Stimulated activated CD8-positive, alpha-beta memory T cell treated with anti-CD3 and anti-CD28 coated beads, Interleukin-12 subunit alpha, Interleukin-12 subunit beta, amount 100 ng/mL, for 24 hours (primary cell): Measurements from ENCODE around the gene EIF5A2.
A peak's percentile ranks its signal among the peaks of the same experiment; 100 is the strongest.
"Not testable (repeated sequence)": the region's sequence is repeated elsewhere in the genome, so short reads cannot be mapped to it uniquely, and the experiment has no call there.

Source experiments
- DNase-seq: peaks from one replicate; pipeline ENCODE4 v3.0.0-alpha.2; 2020; ENCODE audit errors: extremely low read depth

The EIF5A2 gene

DNA sequence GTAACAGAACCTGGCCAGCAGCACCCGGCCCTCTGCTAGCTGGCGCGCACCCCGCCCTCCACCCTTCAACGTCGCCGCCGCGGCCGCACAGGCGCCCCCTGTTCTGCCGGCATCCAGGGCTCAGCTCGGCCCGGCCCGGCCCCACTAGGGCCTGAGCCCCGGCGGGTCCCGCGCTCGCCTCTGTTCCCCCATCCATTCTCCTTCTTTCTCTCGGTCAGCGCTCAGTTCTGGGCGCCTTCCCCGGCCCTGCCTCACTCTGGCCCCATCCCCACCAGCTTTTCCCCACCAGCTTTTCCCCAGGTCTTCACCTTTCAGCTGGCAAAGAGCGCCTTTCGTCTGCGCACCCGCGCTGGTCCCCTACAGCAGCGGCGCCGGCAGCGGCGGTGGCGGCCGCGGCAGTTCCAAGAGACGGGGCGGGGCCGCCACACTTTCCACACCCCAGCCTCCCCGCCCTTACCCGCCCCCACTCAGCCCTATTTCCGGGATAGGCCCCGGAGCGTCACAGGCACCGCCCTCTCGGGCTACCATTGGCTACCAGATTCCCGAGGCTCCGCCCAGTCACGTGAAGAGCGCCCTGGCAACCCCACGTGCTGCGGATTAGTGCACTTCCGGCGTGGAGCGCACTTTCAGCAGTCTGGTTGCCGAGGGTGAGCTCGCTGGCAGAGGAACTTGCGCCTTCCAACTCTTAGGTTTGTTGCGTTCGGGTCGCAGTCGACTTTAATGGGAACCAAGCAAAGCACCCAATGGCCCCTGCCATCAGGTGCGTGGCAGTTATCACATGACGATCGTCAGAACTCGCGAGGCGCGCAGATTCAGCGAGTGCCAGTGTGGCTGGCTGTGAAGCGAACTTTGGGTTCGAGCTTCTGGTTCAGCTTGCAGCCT is at the start of gene EIF5A2:
TSS of gene EIF5A2 (minus strand) at position 403 of the 882 bp plus-strand sequence. CDS start 831 bp downstream, outside the sequence.
- DNase-seq = peak; percentile 91

DNA sequence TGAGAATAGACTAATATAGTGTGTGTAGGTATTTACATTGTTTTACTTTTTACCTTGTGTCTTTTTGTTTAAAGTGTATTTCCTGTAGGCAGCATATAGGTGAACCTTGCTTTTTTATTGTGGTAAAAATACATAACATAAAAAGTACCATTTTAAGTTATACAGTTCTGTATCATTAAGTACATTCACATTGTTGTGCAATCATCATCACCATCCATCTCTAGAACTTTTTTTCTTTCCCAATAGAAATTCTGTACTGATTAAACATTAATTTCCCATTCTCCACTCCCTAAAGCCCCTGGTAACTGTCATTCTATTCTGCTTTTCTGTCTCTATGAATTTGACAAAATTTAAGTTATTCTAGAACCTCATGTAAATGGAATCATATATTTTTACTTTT is 48.2 kb upstream of the EIF5A2 start:
- no peak for DNase-seq

DNA sequence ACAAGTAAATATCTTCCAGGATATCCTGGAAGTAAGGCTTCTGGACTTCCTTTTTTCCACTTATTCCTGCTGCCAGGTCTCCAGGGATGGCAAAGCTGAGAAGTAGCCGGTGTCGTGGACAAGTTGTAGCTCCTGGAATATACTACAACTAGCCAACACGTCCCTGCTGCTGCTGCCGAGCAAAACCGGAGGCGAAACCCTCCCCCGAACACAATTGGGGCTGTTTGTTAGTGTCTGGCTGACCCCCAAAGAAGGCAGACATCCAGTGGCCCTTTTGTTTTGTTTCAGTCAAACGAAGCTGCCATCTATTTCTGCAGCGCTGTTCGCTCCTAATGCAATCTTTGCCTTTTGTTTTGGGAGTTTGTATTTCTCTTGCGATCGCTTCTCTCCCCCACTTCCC is 45.3 kb upstream of the EIF5A2 start:
- DNase-seq = no peak

DNA sequence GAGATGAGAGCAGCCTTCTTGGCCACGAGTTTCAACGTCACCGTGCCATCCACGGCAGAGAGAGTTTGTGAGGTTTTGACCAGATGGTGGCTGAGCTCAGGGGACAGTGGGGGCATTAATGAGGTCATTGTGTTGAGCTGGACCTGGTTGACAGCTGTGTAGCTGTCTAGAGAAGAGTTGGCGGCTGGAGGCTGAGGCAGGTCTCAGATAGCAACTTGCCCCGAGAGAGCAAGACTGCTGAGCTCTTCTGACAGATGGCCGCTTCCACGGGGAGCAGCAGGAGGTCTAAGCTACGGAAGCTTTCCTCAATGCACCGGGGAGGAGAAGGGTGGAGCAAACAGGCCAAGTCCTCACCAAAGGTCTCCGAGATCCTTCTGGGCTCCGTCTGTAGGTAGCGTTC is 44.8 kb upstream of the EIF5A2 start:
- DNase-seq = no peak

DNA sequence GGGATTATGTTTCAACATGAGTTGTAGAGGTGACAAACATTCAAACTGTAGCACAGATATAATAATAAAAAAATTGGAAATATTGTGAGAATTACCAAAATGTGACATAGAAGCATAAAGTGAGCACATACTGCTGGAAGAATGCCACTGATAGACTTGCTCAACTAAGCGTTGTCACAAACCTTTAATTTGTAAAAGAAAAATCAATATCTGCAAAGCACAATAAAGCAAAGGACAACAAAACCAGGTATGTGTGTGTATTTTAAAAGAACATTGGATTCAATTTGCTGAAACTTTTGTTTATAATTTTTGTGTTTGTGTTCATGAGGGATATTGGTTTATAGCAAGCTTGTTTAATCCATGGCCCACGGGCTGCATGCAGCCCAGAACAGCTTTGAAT is 40.8 kb upstream of the EIF5A2 start:
- no peak for DNase-seq

DNA sequence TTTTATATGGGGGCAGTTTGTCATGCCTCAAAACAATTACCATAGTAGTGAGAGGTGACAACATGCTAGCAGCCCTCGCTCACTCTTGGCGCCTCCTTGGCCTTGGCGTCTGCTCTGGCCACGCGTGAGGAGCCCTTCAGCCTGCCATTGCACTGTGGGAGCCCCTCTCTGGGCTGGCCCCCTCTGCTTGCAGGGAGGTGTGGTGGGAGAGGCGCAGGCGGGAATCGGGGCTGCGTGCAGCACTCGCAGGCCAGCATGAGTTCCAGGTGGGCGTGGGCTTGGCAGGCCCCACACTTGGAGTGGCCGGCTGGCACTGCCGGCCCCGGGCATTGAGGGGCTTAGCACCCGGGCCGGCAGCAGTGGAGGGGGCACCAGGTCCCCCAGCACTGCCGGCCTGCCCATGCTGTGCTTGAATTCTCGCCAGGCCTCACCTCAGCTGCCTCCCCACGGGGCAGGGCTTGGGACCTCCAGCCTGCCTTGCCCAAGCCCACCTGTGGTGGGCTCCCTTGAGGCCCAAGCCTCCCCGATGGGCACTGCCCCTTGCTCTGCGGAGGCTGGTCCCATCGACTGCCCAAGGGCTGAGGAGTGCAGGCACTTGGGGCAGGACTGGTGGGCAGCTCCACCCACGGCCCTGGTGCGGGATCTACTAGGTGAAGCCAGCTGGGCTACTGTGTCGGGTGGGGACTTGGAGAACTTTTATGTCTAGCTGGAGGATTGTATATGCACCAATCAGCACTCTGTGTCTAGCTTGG is 38.8 kb upstream of the EIF5A2 start:
- no peak for DNase-seq

DNA sequence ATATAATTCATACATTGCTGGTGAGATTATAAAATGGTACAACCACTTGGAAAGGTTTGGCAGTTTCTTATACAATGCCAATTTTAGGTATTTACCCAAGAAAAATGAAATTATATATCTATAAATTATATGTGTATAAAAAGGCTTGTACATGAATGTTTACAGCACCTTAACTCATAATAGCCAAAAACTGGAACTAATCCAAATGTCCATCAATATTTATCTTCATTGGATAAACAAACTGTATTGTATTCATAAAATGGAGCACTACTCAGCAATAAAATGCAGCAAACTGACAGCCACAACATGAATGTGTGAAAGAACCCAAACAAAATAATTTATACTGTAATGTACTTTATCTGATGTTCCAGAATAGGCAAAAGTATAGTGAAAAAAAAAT is 33.6 kb upstream of the EIF5A2 start:
- DNase-seq = no peak

DNA sequence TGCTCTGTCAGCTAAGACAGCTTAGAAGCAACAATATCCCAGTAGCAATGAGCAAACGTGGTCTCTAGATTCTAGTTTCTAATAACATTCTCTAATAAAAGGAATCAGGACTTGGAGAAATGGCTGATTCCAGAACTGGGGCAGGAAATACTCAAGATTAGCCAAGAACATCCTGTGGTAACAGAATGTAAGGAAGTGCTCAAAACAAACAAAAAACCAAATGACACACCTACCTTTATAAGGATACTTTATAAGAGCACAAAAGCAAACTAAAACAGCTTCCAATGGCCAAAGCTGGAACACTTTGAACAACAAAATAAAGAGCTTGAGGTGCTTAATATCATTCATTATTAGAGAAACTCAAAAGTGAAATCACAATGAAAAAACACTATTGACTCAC is 33.1 kb upstream of the EIF5A2 start:
- no peak for DNase-seq

DNA sequence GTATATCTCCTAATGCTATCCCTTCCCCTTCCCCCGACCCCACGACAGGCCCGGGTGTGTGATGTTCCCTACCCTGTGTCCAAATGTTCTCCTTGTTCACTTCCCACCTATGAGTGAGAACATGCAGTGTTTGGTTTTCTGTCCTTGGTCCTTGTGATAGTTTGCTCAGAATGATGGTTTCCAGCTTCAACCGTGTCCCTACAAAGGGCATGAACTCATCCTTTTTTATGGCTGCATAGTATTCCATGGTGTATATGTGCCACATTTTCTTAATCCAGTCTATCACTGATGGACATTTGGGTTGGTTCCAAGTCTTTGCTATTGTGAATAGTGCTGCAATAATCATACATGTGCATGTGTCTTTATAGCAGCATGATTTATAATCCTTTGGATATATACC is 24.6 kb upstream of the EIF5A2 start:
- not testable (repeated sequence) for DNase-seq

DNA sequence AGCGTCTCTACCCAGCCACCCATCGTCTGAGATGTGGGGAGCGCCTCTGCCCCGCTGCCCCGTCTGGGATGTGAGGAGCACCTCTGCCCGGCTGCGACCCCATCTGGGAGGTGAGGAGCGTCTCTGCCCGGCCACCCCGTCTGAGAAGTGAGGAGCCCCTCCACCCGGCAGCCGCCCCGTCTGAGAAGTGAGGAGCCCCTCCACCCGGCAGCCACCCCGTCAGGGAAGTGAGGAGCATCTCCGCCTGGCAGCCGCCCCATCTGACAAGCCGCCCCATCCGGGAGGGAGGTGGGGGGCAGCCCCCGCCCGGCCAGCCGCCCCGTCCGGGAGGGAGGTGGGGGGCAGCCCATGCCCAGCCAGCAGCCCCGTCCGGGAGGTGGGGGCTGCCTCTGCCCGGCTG is 15.1 kb upstream of the EIF5A2 start:
- DNase-seq = not testable (repeated sequence)

DNA sequence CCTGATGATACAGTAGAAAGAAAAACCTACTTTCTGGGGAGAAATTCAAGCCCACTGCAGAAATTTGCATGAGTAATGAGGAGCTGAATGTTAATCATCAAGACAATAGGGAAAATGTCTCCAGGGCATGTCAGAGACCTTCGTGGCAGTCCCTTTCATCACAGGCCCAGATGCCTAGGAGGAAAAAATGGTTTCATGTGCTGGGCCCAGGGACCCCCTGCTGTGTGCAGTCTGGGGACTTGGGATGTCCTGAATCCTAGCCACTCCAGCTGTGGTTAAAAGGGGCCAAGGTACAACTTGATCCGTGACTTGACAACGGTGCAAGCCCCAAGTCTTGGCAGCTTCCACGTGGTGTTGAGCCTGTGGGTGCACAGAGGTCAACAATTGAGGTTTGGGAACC is 10.3 kb upstream of the EIF5A2 start:
- DNase-seq = no peak

DNA sequence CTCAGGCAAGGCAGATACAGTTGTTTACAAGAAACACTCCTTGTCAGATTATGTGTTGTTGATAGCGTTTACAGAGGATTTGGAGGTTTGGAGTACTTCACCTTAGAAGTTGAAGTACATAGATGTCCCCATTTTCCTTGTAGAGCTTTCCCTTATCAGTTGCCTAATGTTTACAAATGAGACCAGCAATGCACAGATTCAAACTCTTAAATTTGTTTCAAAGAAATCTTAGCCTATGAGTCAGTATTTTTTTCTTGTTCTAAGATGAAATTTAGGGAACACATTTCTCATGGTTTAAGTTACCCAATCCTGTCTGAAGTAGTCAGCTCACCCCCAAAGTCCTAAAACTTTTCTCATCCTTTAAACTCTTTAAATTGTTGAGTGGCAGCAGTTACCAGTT is 6.3 kb upstream of the EIF5A2 start:
- DNase-seq = no peak

DNA sequence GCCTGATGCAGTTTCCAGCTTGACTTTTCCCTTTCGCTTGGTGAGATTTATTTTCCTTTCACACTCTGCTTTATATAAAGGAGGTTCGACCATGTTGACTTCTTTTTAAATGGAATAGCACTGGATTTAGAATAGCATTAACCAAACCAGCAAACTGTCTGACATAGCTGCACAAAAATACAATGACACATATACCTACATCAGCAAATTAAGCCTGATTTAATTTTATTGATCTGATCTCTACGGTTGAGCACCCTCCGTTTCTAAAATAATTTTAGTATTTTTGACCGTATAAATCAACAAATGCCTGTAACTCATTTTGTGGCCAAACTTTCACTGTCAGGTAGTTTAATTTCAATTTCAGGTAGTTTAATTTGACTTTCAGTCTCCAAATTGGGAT is 5.8 kb upstream of the EIF5A2 start:
- DNase-seq = no peak

DNA sequence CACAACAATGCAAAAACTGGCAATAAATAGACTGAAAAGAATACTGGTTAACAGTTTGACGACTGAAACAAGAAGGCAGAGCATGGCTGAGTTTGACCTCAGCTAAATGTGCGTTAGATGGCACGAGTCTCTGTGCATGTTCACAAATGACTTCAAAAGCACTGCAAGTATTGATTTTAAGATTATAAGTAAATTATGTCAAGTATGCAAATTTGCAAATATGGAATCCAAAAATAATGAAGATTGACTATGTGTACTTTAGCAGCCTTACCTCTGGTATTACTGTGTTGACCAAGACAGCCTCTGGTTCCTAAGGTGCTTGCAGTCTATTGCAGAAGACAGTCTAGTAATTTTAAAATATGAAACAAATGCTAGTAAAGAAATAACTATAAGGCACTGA is 2.6 kb upstream of the EIF5A2 start:
- no peak for DNase-seq

DNA sequence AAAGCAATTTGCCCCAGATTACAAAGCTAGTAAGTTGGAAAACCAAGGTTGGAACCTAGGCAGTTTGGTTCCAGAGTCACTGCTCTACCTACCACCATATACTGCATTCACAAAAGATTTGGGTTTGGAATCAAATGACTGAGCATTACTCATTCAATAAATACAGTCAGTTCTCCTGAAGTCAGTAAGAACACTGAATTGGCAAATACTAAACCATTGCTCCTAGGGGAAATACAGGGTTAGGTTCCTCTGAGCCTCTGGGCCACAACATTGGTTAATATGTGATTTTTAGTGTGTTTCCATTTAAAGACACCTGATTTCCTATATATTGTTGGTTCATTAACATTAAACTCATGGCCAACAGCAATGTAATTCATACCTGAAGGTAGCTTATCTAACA is 2.1 kb upstream of the EIF5A2 start:
- no peak for DNase-seq

DNA sequence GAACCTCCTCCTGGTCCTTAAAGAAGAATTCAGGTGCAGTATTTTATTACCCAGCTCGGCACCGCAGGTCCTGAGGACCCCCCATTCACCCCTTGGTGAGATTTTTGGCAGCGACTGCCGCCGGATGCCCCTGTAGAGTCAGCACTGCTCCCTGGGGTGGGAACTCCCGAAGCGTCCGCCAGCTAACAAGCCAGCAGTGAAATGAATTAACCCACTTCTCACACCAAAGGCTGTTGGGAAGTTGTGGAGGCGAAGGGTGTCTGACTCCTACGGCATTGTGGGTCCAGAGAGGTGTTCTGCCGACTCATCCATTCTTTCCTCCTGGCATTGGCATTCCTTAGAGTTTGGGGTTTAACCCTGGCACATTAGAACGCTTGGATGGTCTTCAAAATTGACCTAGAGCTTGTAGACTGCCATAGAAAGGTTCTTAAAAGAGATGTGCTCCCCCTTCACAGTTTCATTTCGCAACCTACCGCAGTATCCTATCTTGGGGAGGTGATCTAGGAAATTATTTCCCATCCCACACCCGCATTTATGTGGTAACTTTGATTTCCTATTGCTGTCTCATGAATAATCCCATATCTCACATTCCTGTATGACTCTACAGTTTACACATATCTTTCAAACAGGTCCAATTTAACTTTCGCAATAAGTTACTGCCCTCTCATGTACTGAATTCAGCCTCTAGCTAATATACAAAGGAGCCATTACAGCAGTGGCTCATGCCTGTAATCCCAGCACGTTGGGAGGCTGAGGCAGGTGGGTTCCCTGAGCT is 879 bp upstream of the EIF5A2 start:
- no peak for DNase-seq

DNA sequence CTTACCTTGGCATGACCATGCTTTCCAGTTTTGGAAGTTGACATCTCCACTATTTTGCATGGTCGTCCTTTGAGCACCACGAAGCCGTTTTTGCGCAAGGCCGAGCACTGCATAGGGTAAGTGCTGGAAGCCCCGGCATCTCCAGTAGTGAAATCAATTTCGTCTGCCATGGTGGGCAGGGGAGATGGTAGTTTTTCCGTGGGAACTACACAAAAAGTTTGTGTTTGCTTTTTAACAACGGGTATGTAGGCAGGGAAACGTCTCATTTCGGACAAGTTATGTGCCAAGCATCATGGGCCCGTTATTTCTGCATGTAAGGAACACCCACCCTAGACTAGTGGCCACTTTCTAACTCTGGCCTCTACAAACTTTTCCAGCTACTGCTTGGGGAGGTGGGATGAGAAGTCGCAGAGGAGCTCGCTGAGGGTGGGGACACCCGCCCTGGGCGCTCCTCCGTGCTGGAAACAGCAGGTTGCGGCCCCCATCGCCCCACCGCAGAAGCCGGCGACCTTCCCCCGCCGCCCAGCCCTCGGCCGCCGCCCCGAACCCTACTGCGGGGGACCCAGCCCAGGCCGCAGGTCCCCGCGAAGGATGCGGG is 701 bp downstream of the EIF5A2 start:
- DNase-seq = no peak

DNA sequence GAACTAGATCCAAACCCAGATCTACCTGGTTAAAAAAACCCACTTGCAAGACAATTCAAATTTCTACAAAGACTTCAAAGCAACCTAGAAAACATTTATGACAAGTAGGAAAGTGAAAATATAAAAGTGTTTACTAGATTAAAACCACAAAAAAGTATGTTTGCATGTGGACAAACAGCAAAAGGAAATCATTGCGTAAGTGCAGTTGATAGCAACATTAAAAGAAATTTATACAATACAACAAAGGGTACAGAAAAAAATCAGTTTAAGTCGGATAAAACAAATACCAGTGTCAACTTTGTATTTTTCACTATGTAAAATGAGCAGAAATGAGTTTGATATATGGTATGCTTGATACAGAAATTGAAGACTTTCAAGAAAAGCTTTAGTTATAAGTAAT is 2.6 kb downstream of the EIF5A2 start:
- DNase-seq = no peak

DNA sequence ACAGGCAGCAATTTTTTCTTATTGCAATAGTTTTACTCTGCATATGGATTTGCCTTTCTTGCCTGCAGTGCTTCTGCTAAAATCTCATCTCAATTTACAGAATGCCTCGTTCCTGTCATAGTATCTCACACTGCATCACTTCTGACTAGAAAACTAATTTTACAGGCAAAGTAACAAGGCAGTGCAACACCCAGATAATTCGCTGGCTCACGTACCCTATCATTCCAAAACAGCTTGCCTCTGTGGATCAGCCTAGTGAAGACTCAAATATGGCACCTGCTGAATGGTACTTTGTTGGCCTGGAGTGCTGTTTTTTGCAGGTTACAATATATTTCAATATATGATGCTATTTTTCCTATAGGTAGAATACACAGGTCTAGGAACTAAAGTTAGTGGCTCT is 5.3 kb downstream of the EIF5A2 start:
- DNase-seq = no peak

DNA sequence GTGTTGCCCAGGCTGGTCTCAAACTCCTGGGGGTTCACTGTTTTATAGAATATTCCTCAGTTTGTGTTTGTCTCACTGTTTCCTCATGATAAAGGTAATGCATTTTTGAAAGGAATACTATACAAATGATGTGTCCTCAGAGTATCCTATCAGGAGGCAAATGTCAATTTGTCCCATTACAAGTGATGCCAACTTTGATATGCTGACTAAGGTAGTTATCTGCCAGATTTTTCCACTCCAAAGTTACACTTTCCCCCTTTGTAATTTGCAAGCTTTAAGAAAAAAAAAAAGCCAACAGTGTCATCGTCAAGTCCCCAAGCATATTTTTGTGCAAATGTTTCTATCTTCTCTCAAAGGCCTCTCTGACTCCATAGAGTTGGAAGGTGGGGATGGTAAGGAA is 9.0 kb downstream of the EIF5A2 start:
- no peak for DNase-seq

DNA sequence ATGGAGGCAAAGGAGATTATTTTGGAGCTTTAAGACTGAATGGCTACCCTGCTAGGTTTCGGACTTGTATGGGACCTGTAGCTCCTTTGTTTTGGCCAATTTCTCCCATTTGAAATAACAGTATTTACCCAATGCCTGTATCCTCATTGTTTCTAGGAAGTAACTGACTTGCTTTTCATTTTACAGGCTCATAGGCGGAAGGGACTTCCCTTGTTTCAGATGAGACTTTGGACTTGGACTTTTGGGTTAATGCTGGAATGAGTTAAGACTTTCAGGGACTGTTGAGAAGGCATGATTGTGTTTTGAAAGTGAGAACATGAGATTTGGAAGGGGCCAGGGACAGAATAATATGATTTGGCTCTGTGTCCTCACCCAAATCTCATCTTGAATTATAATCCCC is 10.5 kb downstream of the EIF5A2 start:
- DNase-seq = no peak

DNA sequence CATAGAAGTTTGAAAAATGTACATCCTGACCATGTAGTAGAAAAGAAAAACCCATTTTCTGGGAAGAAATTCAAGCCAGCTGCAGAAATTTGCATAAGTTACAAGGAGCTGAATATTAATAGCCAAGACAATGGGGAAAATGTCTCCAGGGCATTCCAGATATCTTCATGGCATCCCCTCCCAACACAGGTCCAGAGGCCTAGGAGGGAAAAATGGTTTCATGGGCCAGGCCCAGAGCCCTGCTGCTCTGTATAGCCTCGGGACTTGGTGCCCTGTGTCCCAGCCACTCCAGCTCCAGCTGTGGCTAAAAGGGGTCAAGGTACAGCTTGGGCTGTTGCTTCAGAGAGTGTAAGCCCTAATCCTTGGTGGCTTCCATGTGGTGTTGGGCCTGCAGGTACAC is 11.2 kb downstream of the EIF5A2 start:
- DNase-seq = not testable (repeated sequence)
